Measurements from ENCODE around the gene TET1. TPM values are rescaled to one million over a fixed set of nuclear protein-coding genes. Genes with fewer than 3 reads are reported as not detected.

TET1 gene
- total and polyA plus RNA-seq, 2 of the 13 experiments (the other 11 are each of a cell fraction or from before 2014, with no cell fraction given): 6.9 to 7.3 TPM

- no peaks in the 10 kb centered on the region for H3K9me3 ChIP-seq (ENCODE audit: low read length)
- FAIRE-seq (no peak), DNase-seq (ENCODE audit: low spot score) (no peak), ATAC-seq (no peak)
- no peak overlapping the region for H2AFZ ChIP-seq (ENCODE audit: low read length)
- 97% methylated on average over 7 of the region's 7 CpGs for WGBS (ENCODE audit: low lambda C conversion rate)
- H3K27me3 ChIP-seq (ENCODE audit: control insufficient read depth in 1 of 2, insufficient read depth in 2 of 2, low read length in 2 of 2): no peaks in the 10 kb centered on the region
- ChIA-PET POLR2A (no interaction called here), CTCF (ENCODE audit: low intra/inter-chr PET ratio, low total read pairs) (no interaction called here)
- peaks cover 24% of the 10 kb centered on the region for H3K4me1 ChIP-seq (ENCODE audit: insufficient read depth, low read length)
- no peak overlapping the region for H3K27ac ChIP-seq (ENCODE audit: extremely low read length, insufficient read depth, low read length)
- H3K36me3 ChIP-seq (replicated peaks in 1 of 2; ENCODE audit: control insufficient read depth in 1 of 2, insufficient read depth in 2 of 2, low read length in 2 of 2): peaks cover 19 to 69% of the 10 kb centered on the region in 2 experiments
- H4K20me1 ChIP-seq (ENCODE audit: insufficient read depth, low read length): no peaks in the 10 kb centered on the region
- in situ Hi-C loops (cut with HindIII; ENCODE audit: extremely low pct_ligation_motif_present, low pct_unique_long_range_greater_than_20kb) (no loop called here), intact Hi-C loops (cut with micrococcal nuclease; ENCODE audit: unreplicated experiment) (no loop called here)
- H3K9ac ChIP-seq (ENCODE audit: insufficient read depth, low read depth, low read length): no peak overlapping the region
- no peak overlapping the region for H3K4me3 ChIP-seq (replicated peaks in 1 of 3; ENCODE audit: insufficient read depth in 1 of 3, low read depth in 2 of 3, low read length in 3 of 3)
- BruUV-seq (replicated peaks): no TSS peak
- H3K79me2 ChIP-seq (ENCODE audit: insufficient read depth, low read length): peaks cover 10% of the 10 kb centered on the region
- no peak overlapping the region for H3K4me2 ChIP-seq (ENCODE audit: low read depth, low read length)
- TF ChIP-seq ZFY (CRISPR knock-in tag; IDR thresholded peaks at IDR 0.05) (no peak), NR2F1 (CRISPR knock-in tag; IDR thresholded peaks at IDR 0.05) (no peak), CENPT (CRISPR knock-in tag; IDR thresholded peaks at IDR 0.05; ENCODE audit: low read depth) (no peak), AFF4 (CRISPR knock-in tag; IDR thresholded peaks at IDR 0.05) (no peak), UBTF (CRISPR knock-in tag; IDR thresholded peaks at IDR 0.05) (no peak), ZNF552 (CRISPR knock-in tag; IDR thresholded peaks at IDR 0.05; ENCODE audit: borderline replicate concordance) (no peak), ZFYVE20 (CRISPR knock-in tag; IDR thresholded peaks at IDR 0.05; ENCODE audit: borderline replicate concordance, low read depth) (no peak), ZNF598 (CRISPR knock-in tag; IDR thresholded peaks at IDR 0.05; ENCODE audit: borderline replicate concordance) (no peak), TFDP1 (CRISPR knock-in tag; IDR thresholded peaks at IDR 0.05; ENCODE audit: borderline replicate concordance) (no peak), TOPORS (CRISPR knock-in tag; IDR thresholded peaks at IDR 0.05) (no peak), ZNF251 (CRISPR knock-in tag; IDR thresholded peaks at IDR 0.05) (no peak), ZFP41 (CRISPR knock-in tag; IDR thresholded peaks at IDR 0.05; ENCODE audit: borderline replicate concordance) (no peak), HHEX (CRISPR knock-in tag; IDR thresholded peaks at IDR 0.05) (no peak), HDAC6 (IDR thresholded peaks at IDR 0.05; ENCODE audit: low read depth, low read length) (no peak), ZNF703 (CRISPR knock-in tag; IDR thresholded peaks at IDR 0.05; ENCODE audit: borderline replicate concordance) (no peak), ZNF724P (CRISPR knock-in tag; IDR thresholded peaks at IDR 0.05; ENCODE audit: borderline replicate concordance) (no peak), ZNF569 (CRISPR knock-in tag; IDR thresholded peaks at IDR 0.05; ENCODE audit: borderline replicate concordance) (no peak), NR2C2 (CRISPR knock-in tag; IDR thresholded peaks at IDR 0.05; ENCODE audit: borderline replicate concordance) (no peak)
Measured at GRCh38 chr10:68734349-68734748, 174.2 kb downstream of the TET1 start.

All from HepG2 (cell line).